Measurements from ENCODE around the gene PRR7.

GRCh38 chr5:177501874-177502678, 55.5 kb downstream of the PRR7 start:
- TF ChIP-seq CTCF (conservative IDR thresholded peaks at IDR 0.05; ENCODE audit: low read depth, low read length) (no peak), EZH2 (IDR thresholded peaks at IDR 0.05; ENCODE audit: low read length, unreplicated experiment) (no peak), EZH2phosphoT487 (IDR thresholded peaks at IDR 0.05; ENCODE audit: borderline replicate concordance, low read length) (no peak)
